Calu3 (cell line): ENCODE data around the gene LILRA6. TPM values are rescaled to one million over a fixed set of nuclear protein-coding genes. Genes with fewer than 3 reads are reported as not detected.

Experiments used
- BruUV-seq: library from RNA; stranded (reverse); fragments of 400-500 nt; replicated peaks from 2 replicates; lab custom pipeline; 2021; lab: Mats Ljungman, UMichigan
- CTCF ChIA-PET: fragments of 300-600 bp; sonication (Branson Sonifier 250); formaldehyde crosslinking; loops from one replicate; lab custom pipeline; 2022; ENCODE audit warnings: antibody characterized with exemption; lab: Charles Lee
- DNase-seq: peaks from one replicate; pipeline ENCODE4 v3.0.0; 2022
- H3K27ac Mint-ChIP-seq: one replicate; pipeline ENCODE4 v1.8.0; 2022; ENCODE audit warnings: mixed read lengths; ENCODE audit not compliant: unreplicated experiment
- H3K27me3 Mint-ChIP-seq: one replicate; pipeline ENCODE4 v1.8.0; 2022; ENCODE audit warnings: mixed read lengths; ENCODE audit not compliant: unreplicated experiment
- H3K36me3 Mint-ChIP-seq: one replicate; pipeline ENCODE4 v1.8.0; 2022; ENCODE audit warnings: mild to moderate bottlenecking, moderate library complexity, mixed read lengths; ENCODE audit not compliant: insufficient read depth, unreplicated experiment
- H3K4me1 Mint-ChIP-seq: one replicate; pipeline ENCODE4 v1.8.0; 2022; ENCODE audit warnings: mild to moderate bottlenecking, low read depth, mixed read lengths; ENCODE audit not compliant: unreplicated experiment
- H3K4me3 Mint-ChIP-seq: one replicate; pipeline ENCODE4 v1.8.0; 2022; ENCODE audit warnings: mild to moderate bottlenecking, low read depth, moderate library complexity, mixed read lengths; ENCODE audit not compliant: unreplicated experiment
- H3K9me3 Mint-ChIP-seq: one replicate; pipeline ENCODE4 v1.8.0; 2022; ENCODE audit warnings: low read depth, mixed read lengths; ENCODE audit not compliant: unreplicated experiment
- CTCF ChIP-seq: fragments of 200-600 bp; IDR thresholded peaks from one replicate; pipeline ENCODE4 v1.8.0; 2022; ENCODE audit warnings: antibody characterized with exemption; ENCODE audit not compliant: unreplicated experiment
- intact Hi-C: fragments of 100-400 bp; cut with micrococcal nuclease; formaldehyde crosslinking; loops from one replicate; pipeline ENCODE4 v1.10.0; 2022; ENCODE audit not compliant: unreplicated experiment
- total RNA-seq: library from RNA; stranded (reverse); gene quantifications from 2 replicates; pipeline ENCODE4 v1.2.3, GENCODE V29; 2022

The LILRA6 gene
- total RNA-seq, 1 experiment from 2014 or later, result not detected

- no peaks in the 10 kb centered on the region for H3K36me3 Mint-ChIP-seq
- TF ChIP-seq CTCF, result no peak
- CTCF ChIA-PET, result interaction anchor here (0.6 kb wide), 1 partner anchor 11 kb away, joined by 3 read pairs; no protein-coding TSS in a partner anchor
- intact Hi-C loops, result no loop called here
- H3K4me3 Mint-ChIP-seq, result no peak within 1 kb of the TSS
- H3K9me3 Mint-ChIP-seq, result no peaks in the 10 kb centered on the region
- no peak within 1 kb of the TSS for H3K27ac Mint-ChIP-seq
- H3K27me3 Mint-ChIP-seq, result peaks cover 100% of the 10 kb centered on the region
- BruUV-seq, result no TSS peak
- DNase-seq, result no peak
- H3K4me1 Mint-ChIP-seq, result no peaks in the 10 kb centered on the region
These were observed 14.5 kb upstream of the LILRA6 start, which contains the start of gene LILRB5 for GRCh38 chr19:54257116-54257480. Gene LILRB5, minus strand, starts transcription at chr19:54257273. Its CDS starts 80 bp downstream, at chr19:54257193.

- CTCF ChIA-PET, result interaction anchor here (0.6 kb wide), 1 partner anchor 11 kb away, joined by 3 read pairs; no protein-coding TSS in a partner anchor
- TF ChIP-seq CTCF, result no peak
- no peak for DNase-seq
- Mint-ChIP-seq H3K27me3 (peaks cover 100% of the 10 kb centered on the region), H3K36me3 (no peaks in the 10 kb centered on the region), H3K4me3 (no peak overlapping the region), H3K4me1 (no peaks in the 10 kb centered on the region), H3K9me3 (no peaks in the 10 kb centered on the region), H3K27ac (no peak overlapping the region)
- intact Hi-C loops, result no loop called here
- BruUV-seq, result no TSS peak
These were observed 13.9 kb upstream of the LILRA6 start for GRCh38 chr19:54256250-54257115.

- Mint-ChIP-seq H3K9me3 (no peaks in the 10 kb centered on the region), H3K4me1 (no peaks in the 10 kb centered on the region), H3K36me3 (no peaks in the 10 kb centered on the region), H3K4me3 (no peak overlapping the region), H3K27ac (no peak overlapping the region), H3K27me3 (peaks cover 100% of the 10 kb centered on the region)
- CTCF ChIA-PET, result interaction anchor here (0.8 kb wide), 1 partner anchor 514 kb away, joined by 3 read pairs; no protein-coding TSS in a partner anchor
- intact Hi-C loops, result no loop called here
- BruUV-seq, result no TSS peak
- no peak for TF ChIP-seq CTCF
- no peak for DNase-seq
These were observed 12.7 kb upstream of the LILRA6 start for GRCh38 chr19:54255105-54255775.

DNA sequence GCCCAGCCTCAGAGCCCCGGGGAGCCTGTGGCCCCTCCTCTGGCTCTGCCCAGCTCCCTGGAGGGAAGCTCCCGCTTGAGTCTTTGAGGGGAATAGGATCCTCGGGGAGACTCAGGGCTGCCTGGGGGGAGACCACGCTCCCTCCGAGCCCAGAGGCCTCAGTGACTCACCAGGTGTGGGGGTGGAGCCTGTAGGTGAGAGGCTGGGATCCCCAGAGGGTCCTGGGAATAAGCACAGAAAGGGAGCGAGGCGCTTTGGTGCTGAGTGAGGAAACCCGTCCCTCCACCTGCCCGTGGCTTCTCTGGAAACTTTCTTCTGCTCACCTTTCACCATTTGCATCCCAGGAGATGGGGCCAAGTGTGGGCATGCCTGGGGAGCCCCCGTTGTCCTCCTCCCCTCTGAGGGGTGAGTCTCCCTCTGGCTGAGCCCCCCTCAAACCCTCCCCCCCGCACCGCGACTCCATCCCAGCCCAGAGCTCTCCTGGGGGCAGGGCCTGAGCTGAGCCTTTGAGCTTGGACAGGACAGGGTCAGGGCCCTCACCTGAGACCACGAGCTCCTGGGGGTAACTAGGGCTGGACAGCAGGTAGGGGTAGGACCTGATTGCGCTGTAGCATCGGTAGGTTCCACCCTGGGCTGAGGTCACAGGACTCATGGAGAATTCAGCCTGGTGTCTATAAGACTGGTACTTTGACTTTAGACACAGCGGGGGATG is 11.8 kb upstream of the LILRA6 start:
- no peak overlapping the region for H3K27ac Mint-ChIP-seq
- CTCF ChIA-PET, result interaction anchor here (0.8 kb wide), 1 partner anchor 514 kb away, joined by 3 read pairs; no protein-coding TSS in a partner anchor
- peaks cover 100% of the 10 kb centered on the region for H3K27me3 Mint-ChIP-seq
- DNase-seq, result no peak
- H3K36me3 Mint-ChIP-seq, result no peaks in the 10 kb centered on the region
- no peak overlapping the region for H3K4me3 Mint-ChIP-seq
- no peak for TF ChIP-seq CTCF
- intact Hi-C loops, result no loop called here
- BruUV-seq, result no TSS peak
- no peaks in the 10 kb centered on the region for H3K4me1 Mint-ChIP-seq
- H3K9me3 Mint-ChIP-seq, result no peaks in the 10 kb centered on the region
